GM12872 (cell line): ENCODE data around the gene EBP.
A peak's percentile ranks its signal among the peaks of the same experiment; 100 is the strongest.

ENCODE experiments used
- TF ChIP-seq, protein P1 (sequence below): IDR thresholded peaks from 3 replicates; pipeline ENCODE4 v1.5.1; 2011; ENCODE audit warnings: low read depth, mild to moderate bottlenecking, low read length, moderate library complexity; ENCODE audit not compliant: insufficient read depth

Gene EBP

DNA sequence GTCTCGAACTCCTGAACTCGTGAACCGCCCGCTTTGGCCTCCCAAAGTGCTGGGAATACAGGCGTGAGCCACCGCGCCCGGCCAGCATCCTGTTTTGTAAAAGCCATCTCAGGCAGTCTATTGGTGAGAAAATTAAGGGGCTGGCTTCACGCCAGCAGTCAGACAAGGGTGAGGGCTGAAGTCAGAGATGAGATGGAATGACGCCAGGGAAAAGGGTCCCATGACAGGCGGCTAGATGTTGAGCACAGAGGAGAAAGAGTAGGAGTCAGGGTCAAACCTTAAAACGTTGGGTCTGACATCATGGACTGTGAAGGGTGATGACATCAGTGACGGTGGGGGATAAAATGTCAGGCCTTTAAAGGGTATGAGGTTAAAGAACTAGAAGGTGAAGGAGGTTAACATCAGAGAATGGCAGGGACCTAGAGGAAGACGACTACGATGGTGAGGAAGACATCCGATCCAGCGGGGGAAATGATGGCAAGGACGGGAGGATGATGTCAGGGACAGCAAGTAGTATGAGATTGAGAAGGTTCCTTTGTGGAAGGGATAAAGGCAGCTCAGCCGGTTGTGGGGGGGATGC lies 52.2 kb downstream of the EBP start:
- TF ChIP-seq, protein P1, sequence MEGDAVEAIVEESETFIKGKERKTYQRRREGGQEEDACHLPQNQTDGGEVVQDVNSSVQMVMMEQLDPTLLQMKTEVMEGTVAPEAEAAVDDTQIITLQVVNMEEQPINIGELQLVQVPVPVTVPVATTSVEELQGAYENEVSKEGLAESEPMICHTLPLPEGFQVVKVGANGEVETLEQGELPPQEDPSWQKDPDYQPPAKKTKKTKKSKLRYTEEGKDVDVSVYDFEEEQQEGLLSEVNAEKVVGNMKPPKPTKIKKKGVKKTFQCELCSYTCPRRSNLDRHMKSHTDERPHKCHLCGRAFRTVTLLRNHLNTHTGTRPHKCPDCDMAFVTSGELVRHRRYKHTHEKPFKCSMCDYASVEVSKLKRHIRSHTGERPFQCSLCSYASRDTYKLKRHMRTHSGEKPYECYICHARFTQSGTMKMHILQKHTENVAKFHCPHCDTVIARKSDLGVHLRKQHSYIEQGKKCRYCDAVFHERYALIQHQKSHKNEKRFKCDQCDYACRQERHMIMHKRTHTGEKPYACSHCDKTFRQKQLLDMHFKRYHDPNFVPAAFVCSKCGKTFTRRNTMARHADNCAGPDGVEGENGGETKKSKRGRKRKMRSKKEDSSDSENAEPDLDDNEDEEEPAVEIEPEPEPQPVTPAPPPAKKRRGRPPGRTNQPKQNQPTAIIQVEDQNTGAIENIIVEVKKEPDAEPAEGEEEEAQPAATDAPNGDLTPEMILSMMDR: no peak

DNA sequence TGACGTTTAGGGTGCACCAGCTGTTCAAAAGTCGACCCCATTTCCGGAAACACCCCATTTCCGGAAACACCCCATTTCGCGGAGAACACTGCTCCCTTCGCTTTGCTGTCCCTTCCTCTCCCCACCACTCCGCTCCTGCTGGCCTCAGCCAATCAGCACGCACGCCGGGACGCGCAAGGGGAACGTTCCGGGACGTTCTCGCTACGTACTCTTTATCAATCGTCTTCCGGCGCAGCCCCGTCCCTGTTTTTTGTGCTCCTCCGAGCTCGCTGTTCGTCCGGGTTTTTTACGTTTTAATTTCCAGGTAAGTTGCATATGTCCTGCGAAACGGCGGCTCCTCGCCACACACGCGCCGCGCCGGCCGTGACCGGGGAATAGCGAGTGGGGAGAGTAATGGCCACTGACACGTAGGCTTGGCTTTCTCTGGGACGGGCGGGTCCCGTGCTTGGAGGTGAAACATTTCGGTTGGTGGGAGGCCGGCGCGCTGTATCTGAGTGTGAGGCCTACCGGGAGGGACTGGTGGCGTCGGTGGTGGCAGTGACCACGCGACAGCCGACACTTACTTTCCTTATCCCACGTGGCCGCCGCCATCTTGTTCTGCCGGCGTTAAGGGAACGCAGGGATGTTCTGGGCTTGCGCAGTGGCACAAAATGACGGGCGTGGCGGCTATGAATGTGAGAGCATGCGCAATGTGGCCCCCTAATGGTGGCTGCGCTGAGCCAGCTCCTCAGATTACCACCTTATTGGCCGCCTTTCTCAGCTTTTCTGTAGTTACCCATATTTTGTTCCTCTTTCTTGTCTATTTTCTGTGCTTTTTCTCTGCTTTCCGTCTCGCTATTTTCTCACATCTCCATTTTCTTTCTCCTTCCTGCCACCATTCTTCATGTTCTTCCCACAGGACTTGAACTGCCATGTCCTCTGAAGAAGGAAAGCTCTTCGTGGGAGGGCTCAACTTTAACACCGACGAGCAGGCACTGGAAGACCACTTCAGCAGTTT lies 53.0 kb downstream of the EBP start, which contains the start of gene RBM3:
RBM3 (plus strand) TSS at position 215 of the 997 bp plus-strand sequence; CDS start at position 912, 697 bp downstream.
- TF ChIP-seq, protein P1: peak; percentile 45; the same call in 1 of the 3 replicates

DNA sequence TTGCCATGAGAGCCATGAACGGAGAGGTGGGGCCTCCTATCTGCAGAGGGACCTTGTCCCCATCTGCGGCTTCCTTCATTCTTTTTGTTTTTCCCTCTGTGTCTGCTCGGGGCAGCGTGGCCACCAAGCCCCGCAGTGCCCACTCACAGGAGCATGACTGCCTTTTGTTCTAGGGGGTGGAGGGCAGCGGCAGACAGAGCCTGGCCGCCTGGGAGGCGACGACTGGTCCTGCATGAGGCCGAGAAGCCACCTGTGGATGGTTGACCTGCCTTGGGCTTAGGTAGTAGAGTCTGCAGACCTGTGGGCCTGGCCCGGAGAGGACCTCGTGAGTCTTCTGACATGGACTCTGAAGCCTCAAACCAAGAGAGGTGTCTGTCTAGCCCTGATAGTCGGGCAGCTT lies 54.0 kb downstream of the EBP start:
- TF ChIP-seq, protein P1: no peak

DNA sequence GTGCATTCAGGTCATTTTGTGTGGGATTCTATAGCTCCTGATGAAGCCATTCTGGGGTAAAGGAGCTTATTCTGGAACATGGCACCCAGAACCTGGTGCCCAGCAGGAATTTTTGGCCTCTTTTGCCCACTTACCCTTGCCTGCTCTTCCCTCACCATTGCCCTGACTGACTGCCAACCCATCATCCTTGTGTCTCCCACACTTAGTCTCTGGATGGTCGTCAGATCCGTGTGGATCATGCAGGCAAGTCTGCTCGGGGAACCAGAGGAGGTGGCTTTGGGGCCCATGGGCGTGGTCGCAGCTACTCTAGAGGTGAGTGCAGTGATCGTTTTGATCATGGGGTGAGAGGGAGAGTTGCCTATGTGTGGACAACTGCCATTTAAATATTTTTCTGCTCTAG lies 54.5 kb downstream of the EBP start:
- TF ChIP-seq, protein P1: no peak
